ENCODE results near the gene MAOA.

DNA sequence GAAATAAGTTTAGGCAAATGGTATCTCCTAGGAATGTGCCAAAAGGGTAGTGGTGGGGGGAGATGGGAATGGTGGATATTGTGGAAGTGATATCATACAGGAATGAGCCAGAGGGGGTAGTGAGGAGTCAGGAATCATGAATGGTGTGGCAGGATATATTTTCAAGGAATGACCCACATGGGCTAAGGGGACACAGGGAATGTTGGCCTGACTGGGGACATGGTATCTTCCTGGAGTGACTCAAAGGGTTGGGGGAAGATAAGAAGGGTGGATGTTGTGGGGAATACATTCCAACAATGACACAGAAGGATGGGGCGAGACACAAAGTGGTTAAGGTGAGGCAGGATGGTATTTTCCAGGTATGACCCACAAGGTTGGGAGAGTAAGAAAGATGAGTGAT, 60.6 kb downstream of the MAOA start:
- TF ChIP-seq, protein P1, sequence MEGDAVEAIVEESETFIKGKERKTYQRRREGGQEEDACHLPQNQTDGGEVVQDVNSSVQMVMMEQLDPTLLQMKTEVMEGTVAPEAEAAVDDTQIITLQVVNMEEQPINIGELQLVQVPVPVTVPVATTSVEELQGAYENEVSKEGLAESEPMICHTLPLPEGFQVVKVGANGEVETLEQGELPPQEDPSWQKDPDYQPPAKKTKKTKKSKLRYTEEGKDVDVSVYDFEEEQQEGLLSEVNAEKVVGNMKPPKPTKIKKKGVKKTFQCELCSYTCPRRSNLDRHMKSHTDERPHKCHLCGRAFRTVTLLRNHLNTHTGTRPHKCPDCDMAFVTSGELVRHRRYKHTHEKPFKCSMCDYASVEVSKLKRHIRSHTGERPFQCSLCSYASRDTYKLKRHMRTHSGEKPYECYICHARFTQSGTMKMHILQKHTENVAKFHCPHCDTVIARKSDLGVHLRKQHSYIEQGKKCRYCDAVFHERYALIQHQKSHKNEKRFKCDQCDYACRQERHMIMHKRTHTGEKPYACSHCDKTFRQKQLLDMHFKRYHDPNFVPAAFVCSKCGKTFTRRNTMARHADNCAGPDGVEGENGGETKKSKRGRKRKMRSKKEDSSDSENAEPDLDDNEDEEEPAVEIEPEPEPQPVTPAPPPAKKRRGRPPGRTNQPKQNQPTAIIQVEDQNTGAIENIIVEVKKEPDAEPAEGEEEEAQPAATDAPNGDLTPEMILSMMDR (CRISPR knock-in tag; IDR thresholded peaks at IDR 0.05): no peak
- TF ChIP-seq BORCS8-MEF2B (CRISPR knock-in tag; IDR thresholded peaks at IDR 0.05) (no peak), POLR2AphosphoS2 (IDR thresholded peaks at IDR 0.05; ENCODE audit: low read depth, low read length) (no peak), POLR2A (IDR thresholded peaks at IDR 0.05; ENCODE audit: insufficient read depth in 1 of 2, low read depth in 2 of 2, low read length in 2 of 2) (no peak), ZNF672 (CRISPR knock-in tag; IDR thresholded peaks at IDR 0.05) (no peak), NCOR1 (IDR thresholded peaks at IDR 0.05; ENCODE audit: borderline replicate concordance, low read length) (no peak), PCBP1 (IDR thresholded peaks at IDR 0.05; ENCODE audit: borderline replicate concordance, low read depth, low read length) (no peak)
